H9 (cell line): ENCODE results near the gene ATP6V0A4. TPM values are rescaled to one million over a fixed set of nuclear protein-coding genes. Genes with fewer than 3 reads are reported as not detected.

Source experiments
- DNase-seq: peaks from one replicate; pipeline ENCODE4 v3.0.0-alpha.2; 2017
- H2AFZ ChIP-seq: one replicate; pipeline ENCODE4 v1.6.1; 2013; ENCODE audit warnings: mild to moderate bottlenecking, low read length, control low read depth, moderate library complexity
- H2AK5ac ChIP-seq: 2 replicates; pipeline ENCODE4 v1.6.1; 2013; ENCODE audit warnings: low read length, control low read depth, mixed read lengths; ENCODE audit not compliant: insufficient read length
- H2BK120ac ChIP-seq: one replicate; pipeline ENCODE4 v1.6.1; 2013; ENCODE audit warnings: low read depth, mild to moderate bottlenecking, low read length, control low read depth, inconsistent platforms; ENCODE audit not compliant: poor library complexity, severe bottlenecking
- H2BK12ac ChIP-seq: 2 replicates; pipeline ENCODE4 v1.6.1; 2013; ENCODE audit warnings: low read length, control low read depth, mixed read lengths, low read depth; ENCODE audit not compliant: insufficient read length
- H2BK15ac ChIP-seq: 2 replicates; pipeline ENCODE4 v1.6.1; 2013; ENCODE audit warnings: low read depth, low read length, control low read depth
- H2BK20ac ChIP-seq: one replicate; pipeline ENCODE4 v1.6.1; 2013; ENCODE audit warnings: low read depth, mild to moderate bottlenecking, low read length, control low read depth, inconsistent platforms; ENCODE audit not compliant: poor library complexity, severe bottlenecking
- H2BK5ac ChIP-seq: 2 replicates; pipeline ENCODE4 v1.6.1; 2013; ENCODE audit warnings: low read length, control low read depth, mixed read lengths; ENCODE audit not compliant: insufficient read length
- H3K14ac ChIP-seq: 2 replicates; pipeline ENCODE4 v1.6.1; 2013; ENCODE audit warnings: low read length, control low read depth; ENCODE audit not compliant: insufficient read depth
- H3K18ac ChIP-seq: 2 replicates; pipeline ENCODE4 v1.6.1; 2013; ENCODE audit warnings: low read depth, mild to moderate bottlenecking, mixed read lengths, low read length, control low read depth; ENCODE audit not compliant: insufficient read length
- H3K23ac ChIP-seq: 2 replicates; pipeline ENCODE4 v1.6.1; 2013; ENCODE audit warnings: low read length, control low read depth, mixed read lengths, low read depth; ENCODE audit not compliant: insufficient read length
- H3K23me2 ChIP-seq: 2 replicates; pipeline ENCODE4 v1.6.1; 2013; ENCODE audit warnings: low read depth, mild to moderate bottlenecking, mixed read lengths, low read length, control low read depth; ENCODE audit not compliant: insufficient read length, poor library complexity, severe bottlenecking
- H3K27ac ChIP-seq: 2 replicates; pipeline ENCODE4 v1.5.1; 2013; ENCODE audit warnings: low read length, control low read depth, mixed read lengths, low read depth; ENCODE audit not compliant: insufficient read length
- H3K27me3 ChIP-seq: 2 replicates; pipeline ENCODE4 v1.6.1; 2013; ENCODE audit warnings: low read length, control low read depth, inconsistent platforms; ENCODE audit not compliant: insufficient read depth
- H3K4ac ChIP-seq: 2 replicates; pipeline ENCODE4 v1.6.1; 2013; ENCODE audit warnings: low read depth, mild to moderate bottlenecking, control low read depth, inconsistent platforms, low read length, moderate library complexity
- H3K4me1 ChIP-seq: 2 replicates; pipeline ENCODE4 v1.6.1; 2013; ENCODE audit warnings: low read length, control low read depth, inconsistent platforms; ENCODE audit not compliant: insufficient read depth
- H3K4me2 ChIP-seq: 2 replicates; pipeline ENCODE4 v1.6.1; 2013; ENCODE audit warnings: low read length, control low read depth, mixed read lengths; ENCODE audit not compliant: insufficient read length, insufficient read depth
- H3K56ac ChIP-seq: 2 replicates; pipeline ENCODE4 v1.6.1; 2013; ENCODE audit warnings: low read depth, mild to moderate bottlenecking, mixed read lengths, low read length, control low read depth; ENCODE audit not compliant: insufficient read length
- H3K79me1 ChIP-seq: 2 replicates; pipeline ENCODE4 v1.6.1; 2013; ENCODE audit warnings: low read depth, mild to moderate bottlenecking, moderate library complexity, low read length, control low read depth, inconsistent platforms; ENCODE audit not compliant: insufficient read depth, poor library complexity, severe bottlenecking
- H3K79me2 ChIP-seq: 2 replicates; pipeline ENCODE4 v1.6.1; 2013; ENCODE audit warnings: low read length, control low read depth, inconsistent platforms; ENCODE audit not compliant: insufficient read depth
- H3K9ac ChIP-seq: 2 replicates; pipeline ENCODE4 v1.6.1; 2013; ENCODE audit warnings: low read length, control low read depth, mixed read lengths; ENCODE audit not compliant: insufficient read length; ENCODE audit errors: extremely low read depth
- H3K9me3 ChIP-seq: one replicate; pipeline ENCODE4 v1.6.1; 2013; ENCODE audit warnings: low read depth, low read length, inconsistent platforms; ENCODE audit not compliant: control insufficient read depth
- H3T11ph ChIP-seq: one replicate; pipeline ENCODE4 v1.6.1; 2013; ENCODE audit warnings: mild to moderate bottlenecking, low read length, control low read depth, inconsistent platforms
- H4K20me1 ChIP-seq: one replicate; pipeline ENCODE4 v1.6.1; 2013; ENCODE audit not compliant: control insufficient read depth, insufficient read length, insufficient read depth
- H4K5ac ChIP-seq: 2 replicates; pipeline ENCODE4 v1.6.1; 2013; ENCODE audit warnings: low read depth, mild to moderate bottlenecking, mixed read lengths, low read length, control low read depth; ENCODE audit not compliant: insufficient read length
- H4K8ac ChIP-seq: replicated peaks from 2 replicates; pipeline ENCODE4 v1.6.1; 2013; ENCODE audit warnings: low read length, control low read depth, mixed read lengths, low read depth; ENCODE audit not compliant: insufficient read length
- H4K91ac ChIP-seq: 2 replicates; pipeline ENCODE4 v1.6.1; 2013; ENCODE audit warnings: low read depth, mild to moderate bottlenecking, moderate library complexity, mixed read lengths, low read length, control low read depth; ENCODE audit not compliant: insufficient read length
- H3K27ac Mint-ChIP-seq, 3 experiments: 2 replicates in 2 of 3; 3 replicates in 1 of 3; pipeline ENCODE4 v1.8.0; 2020 to 2021; ENCODE audit warnings: mixed read lengths in 3 of 3, mild to moderate bottlenecking in 1 of 3, moderate library complexity in 1 of 3
- H3K27me3 Mint-ChIP-seq: 2 replicates; pipeline ENCODE4 v1.8.0; 2021; ENCODE audit warnings: low read depth, mild to moderate bottlenecking, moderate library complexity, mixed read lengths
- H3K36me3 Mint-ChIP-seq, 3 experiments: 2 replicates in 2 of 3; 3 replicates in 1 of 3; pipeline ENCODE4 v1.8.0; 2020 to 2021; ENCODE audit warnings: low read depth in 3 of 3, mixed read lengths in 3 of 3; ENCODE audit not compliant: insufficient read depth in 1 of 3
- H3K4me1 Mint-ChIP-seq, 2 experiments: 2 replicates each; pipeline ENCODE4 v1.8.0; 2020; ENCODE audit warnings: mixed read lengths in 2 of 2
- H3K4me3 Mint-ChIP-seq, 2 experiments: 2 replicates in 1 of 2; 3 replicates in 1 of 2; pipeline ENCODE4 v1.8.0; 2020 to 2021; ENCODE audit warnings: mild to moderate bottlenecking in 2 of 2, mixed read lengths in 2 of 2, moderate library complexity in 1 of 2
- H3K9me3 Mint-ChIP-seq, 2 experiments: 2 replicates in 1 of 2; 3 replicates in 1 of 2; pipeline ENCODE4 v1.8.0; 2020; ENCODE audit warnings: mild to moderate bottlenecking in 2 of 2, mixed read lengths in 2 of 2, moderate library complexity in 1 of 2
- WGBS: extraction: QIAGEN DNeasy Blood & Tissue Kit; methylation state at CpG from one replicate; pipeline ENCODE4 v1.1.7; 2013; ENCODE audit warnings: missing lambda C conversion rate, low lambda C conversion rate, mixed read lengths; ENCODE audit not compliant: insufficient read length; ENCODE audit errors: extremely low coverage; 5-methylcytosine and 5-hydroxymethylcytosine counted together
- total RNA-seq: library from RNA; stranded (reverse); gene quantifications from 2 replicates; pipeline ENCODE4 v1.2.1, GENCODE V29; 2021
- TF ChIP-seq, protein P1 (sequence below): fragments of 200-600 bp; sonication (generic); conservative IDR thresholded peaks from 3 replicates; pipeline ENCODE4 v1.8.0; 2021; ENCODE audit warnings: antibody characterized with exemption, mild to moderate bottlenecking

Gene ATP6V0A4
- total RNA-seq, 1 experiment from 2014 or later: 0.79 TPM

GRCh38 chr7:138819625-138820024 lies 21.6 kb upstream of the ATP6V0A4 start:
- no CpG with 5 or more reads among the region's 3 CpGs for WGBS

More at GRCh38 chr7:138819625-138820024, 21.6 kb upstream of the ATP6V0A4 start:
- H3K36me3 Mint-ChIP-seq: no peaks in the 10 kb centered on the region; a peak in 1 of 7 replicates
- no peak overlapping the region for H3K56ac ChIP-seq
- H3K9me3 Mint-ChIP-seq: no peaks in the 10 kb centered on the region
- H3K79me2 ChIP-seq: no peaks in the 10 kb centered on the region
- no peak overlapping the region for H2BK20ac ChIP-seq
- no peak overlapping the region for H2BK5ac ChIP-seq
- no peak overlapping the region for H3K4me3 Mint-ChIP-seq
- no peak overlapping the region for H3K9ac ChIP-seq
- no peaks in the 10 kb centered on the region for H3K27me3 ChIP-seq
- H3K27ac Mint-ChIP-seq: no peak overlapping the region
- peaks cover 4% of the 10 kb centered on the region for H3K4me1 ChIP-seq
- no peak overlapping the region for H2BK15ac ChIP-seq
- H3K23me2 ChIP-seq: no peaks in the 10 kb centered on the region
- no peaks in the 10 kb centered on the region for H3K27me3 Mint-ChIP-seq
- no peak overlapping the region for H4K8ac ChIP-seq
- H3K27ac ChIP-seq: no peak overlapping the region
- H3K4me2 ChIP-seq: no peak overlapping the region
- H3K14ac ChIP-seq: no peak overlapping the region
- peaks cover 0 to 7% of the 10 kb centered on the region in 2 experiments; a peak in 3 of 4 replicates for H3K4me1 Mint-ChIP-seq
- TF ChIP-seq, protein P1, sequence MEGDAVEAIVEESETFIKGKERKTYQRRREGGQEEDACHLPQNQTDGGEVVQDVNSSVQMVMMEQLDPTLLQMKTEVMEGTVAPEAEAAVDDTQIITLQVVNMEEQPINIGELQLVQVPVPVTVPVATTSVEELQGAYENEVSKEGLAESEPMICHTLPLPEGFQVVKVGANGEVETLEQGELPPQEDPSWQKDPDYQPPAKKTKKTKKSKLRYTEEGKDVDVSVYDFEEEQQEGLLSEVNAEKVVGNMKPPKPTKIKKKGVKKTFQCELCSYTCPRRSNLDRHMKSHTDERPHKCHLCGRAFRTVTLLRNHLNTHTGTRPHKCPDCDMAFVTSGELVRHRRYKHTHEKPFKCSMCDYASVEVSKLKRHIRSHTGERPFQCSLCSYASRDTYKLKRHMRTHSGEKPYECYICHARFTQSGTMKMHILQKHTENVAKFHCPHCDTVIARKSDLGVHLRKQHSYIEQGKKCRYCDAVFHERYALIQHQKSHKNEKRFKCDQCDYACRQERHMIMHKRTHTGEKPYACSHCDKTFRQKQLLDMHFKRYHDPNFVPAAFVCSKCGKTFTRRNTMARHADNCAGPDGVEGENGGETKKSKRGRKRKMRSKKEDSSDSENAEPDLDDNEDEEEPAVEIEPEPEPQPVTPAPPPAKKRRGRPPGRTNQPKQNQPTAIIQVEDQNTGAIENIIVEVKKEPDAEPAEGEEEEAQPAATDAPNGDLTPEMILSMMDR: no peak
- no peak overlapping the region for H3K23ac ChIP-seq
- H2AK5ac ChIP-seq: no peak overlapping the region
- no peaks in the 10 kb centered on the region for H3K79me1 ChIP-seq
- no peak for DNase-seq
- H3K4ac ChIP-seq: no peak overlapping the region
- H4K20me1 ChIP-seq: no peaks in the 10 kb centered on the region
- no peak overlapping the region for H4K91ac ChIP-seq
- no peak overlapping the region for H3K18ac ChIP-seq
- no peaks in the 10 kb centered on the region for H3K9me3 ChIP-seq
- no peak overlapping the region for H4K5ac ChIP-seq
- H2BK12ac ChIP-seq: no peak overlapping the region
- H2AFZ ChIP-seq: no peak overlapping the region
- H2BK120ac ChIP-seq: no peak overlapping the region
- H3T11ph ChIP-seq: no peak overlapping the region
